GM18507 (cell line): Measurements from ENCODE around the gene ABI3BP.

ENCODE experiments used
- DNase-seq: peaks from one replicate; pipeline ENCODE4 v3.0.0; 2011; ENCODE audit warnings: low read depth; ENCODE audit not compliant: insufficient read length; ENCODE audit errors: extremely low spot score
- FAIRE-seq: peaks from 2 replicates; lab custom pipeline; 2011; peaks lifted over from hg19 to GRCh38; lab: Jason Lieb, UNC

The ABI3BP gene

GRCh38 chr3:100857863-100858262 is 135.4 kb downstream of the ABI3BP start:
- DNase-seq (no peak), FAIRE-seq (no peak)

GRCh38 chr3:100856821-100857220 is 136.4 kb downstream of the ABI3BP start:
- FAIRE-seq, result no peak

DNA sequence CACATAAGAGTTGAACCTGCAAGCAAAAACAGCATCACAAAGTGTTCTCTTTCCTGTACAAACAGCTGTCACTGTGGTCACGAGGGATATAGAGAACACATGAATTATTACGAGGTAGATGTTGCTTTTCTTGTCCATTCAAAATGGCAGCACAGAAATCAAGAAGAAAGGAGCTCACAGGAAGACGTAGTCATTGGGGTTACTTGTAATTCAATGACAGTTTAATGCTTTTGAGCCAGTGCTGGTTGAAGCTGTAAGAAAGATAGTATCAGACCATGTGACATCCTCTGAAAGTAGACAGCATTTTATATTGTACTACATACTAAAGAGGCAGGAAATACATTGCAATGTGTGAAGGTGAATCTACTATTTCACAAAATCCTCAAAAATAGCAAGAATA is 140.4 kb downstream of the ABI3BP start:
- DNase-seq (no peak), FAIRE-seq (no peak)

More at GRCh38 chr3:100856821-100857220, 136.4 kb downstream of the ABI3BP start:
- DNase-seq, result no peak

- no peak for DNase-seq
- no peak for FAIRE-seq
Observed at GRCh38 chr3:100850701-100851100, 142.5 kb downstream of the ABI3BP start.

DNA sequence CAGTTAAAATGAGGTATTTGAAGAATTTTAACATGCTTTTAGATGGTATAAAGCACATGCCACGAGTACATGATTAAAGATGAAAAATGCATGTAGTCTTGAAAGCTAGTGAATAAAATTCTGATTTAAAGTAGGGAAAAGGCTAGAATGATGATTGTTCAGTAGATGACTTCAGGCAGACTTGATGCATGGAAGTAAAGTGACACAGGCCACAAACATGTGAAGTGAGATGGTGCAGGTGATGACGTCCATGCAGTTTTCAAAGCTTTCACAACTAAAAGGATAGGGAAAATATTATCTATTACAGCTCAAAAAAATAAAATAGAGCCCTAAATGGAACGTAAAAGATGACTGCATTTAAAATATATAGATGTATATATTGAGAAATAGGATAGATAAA is 143.1 kb downstream of the ABI3BP start:
- DNase-seq (no peak), FAIRE-seq (no peak)

- DNase-seq (no peak), FAIRE-seq (no peak)
Observed at GRCh38 chr3:100844063-100844936, 148.9 kb downstream of the ABI3BP start.

DNA sequence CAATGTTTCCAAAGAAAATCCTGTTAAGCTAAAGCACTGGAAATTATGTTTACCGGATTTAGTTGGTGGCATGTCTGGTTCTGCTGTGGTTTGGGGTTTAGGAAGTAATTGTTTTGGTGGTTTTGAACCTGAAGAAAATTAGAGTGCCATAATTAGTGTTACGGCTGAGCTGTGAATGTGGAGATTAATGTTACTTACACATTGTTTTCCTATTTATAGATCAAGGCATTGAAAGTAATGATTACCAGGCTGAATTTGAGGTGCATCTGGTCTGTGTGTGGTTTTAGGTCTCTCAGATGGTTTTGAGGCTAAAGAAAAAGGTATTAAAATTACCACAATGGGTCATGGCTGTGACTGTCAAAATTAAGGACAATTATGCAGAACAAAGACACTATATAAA is 155.1 kb downstream of the ABI3BP start:
- DNase-seq (no peak), FAIRE-seq (no peak)

DNA sequence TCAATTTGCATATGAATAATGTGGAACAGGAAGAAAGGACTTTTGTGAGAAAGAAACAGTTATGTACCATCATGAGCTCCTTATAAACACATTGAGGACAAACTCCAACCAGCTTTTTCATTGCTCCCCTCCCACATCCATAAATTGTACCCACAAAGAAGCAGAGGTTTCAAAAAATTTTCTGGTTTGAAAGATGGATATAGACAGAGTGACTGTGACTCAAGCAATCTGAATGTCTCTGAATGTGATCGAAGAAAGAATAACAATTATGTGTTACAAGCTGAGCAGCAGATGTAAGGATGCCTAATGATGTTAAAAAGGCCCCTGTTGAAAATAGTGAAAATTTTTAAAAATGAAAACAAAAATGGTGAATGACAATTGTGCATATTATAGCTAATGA is 156.6 kb downstream of the ABI3BP start:
- no peak for FAIRE-seq

DNA sequence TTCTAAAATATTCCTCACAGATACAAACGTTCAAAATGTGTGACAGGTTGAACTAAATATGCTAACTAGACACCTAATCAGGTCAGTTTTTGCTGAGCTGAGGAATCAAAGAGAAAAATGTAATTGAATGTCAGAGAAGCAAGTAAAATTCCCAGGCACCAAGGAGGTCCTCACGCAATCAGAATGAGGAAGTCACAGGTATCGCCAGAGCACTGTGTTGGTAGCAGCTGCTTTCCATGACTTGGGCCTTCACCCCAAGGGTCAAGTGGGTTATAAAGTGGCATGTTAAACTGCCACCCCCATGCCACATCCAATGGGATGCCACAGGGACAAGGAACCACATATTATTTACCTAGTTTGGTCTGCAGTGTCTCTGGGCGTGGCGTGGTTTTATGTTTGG is 158.9 kb downstream of the ABI3BP start:
- FAIRE-seq (no peak), DNase-seq (no peak)

More for the DNA sequence above, 156.6 kb downstream of the ABI3BP start:
- no peak for DNase-seq

DNA sequence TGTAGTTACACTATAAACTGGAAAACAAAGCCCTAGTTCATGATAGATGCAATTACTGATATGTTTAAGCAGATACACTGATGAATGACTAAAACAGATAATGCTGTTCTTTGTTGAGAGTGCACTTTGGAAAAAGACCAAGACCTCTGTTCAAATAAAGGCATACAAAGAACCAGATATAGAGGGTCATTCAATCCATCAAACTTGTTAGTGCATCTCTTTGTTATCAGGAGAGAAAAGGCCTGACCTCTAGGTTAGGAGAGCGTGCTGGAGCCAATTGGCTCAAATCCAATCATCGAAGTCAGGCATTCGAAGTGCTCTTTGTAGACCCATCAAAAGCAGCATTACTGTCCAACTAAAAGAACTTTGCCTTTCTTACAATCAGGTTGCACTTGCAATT is 159.7 kb downstream of the ABI3BP start:
- FAIRE-seq, result no peak
- no peak for DNase-seq

DNA sequence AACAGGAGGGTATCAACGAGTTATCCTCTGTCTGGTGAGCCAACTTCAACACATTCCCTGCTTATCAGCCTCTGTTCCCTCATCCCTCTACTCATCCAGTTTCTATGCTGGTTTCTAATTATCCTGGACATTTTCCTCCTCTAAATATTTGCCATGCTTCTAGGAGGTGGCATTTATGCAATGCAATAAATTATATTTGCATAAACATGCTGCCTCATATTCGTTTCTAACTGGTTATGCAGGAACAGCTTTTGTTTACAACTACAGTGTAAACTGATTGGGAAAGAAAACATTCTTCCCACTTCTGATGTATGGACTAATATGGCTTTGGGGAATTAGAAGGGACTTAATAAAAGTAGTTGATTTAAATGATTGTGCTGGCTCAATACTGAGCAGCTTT is 161.6 kb downstream of the ABI3BP start:
- DNase-seq (no peak), FAIRE-seq (no peak)

DNA sequence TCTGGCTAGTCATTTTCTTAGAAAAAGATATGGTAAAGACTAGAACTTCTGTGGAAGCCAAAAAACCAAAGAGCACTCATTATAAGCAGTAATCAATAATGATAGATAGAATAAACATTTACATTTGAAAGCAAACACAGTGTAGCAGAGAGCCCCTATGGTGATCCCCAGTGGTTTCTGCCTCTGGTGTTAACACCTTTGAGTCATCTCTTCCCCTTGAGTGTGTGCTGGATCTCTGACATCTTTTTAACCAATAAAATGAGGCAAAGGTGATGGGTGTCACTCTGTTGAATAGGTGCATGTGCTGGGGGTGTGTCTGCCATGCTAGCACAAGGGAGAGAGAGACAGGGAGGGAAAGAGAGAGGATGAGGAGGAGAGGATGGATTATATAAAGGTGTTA is 162.3 kb downstream of the ABI3BP start:
- DNase-seq (no peak), FAIRE-seq (no peak)

GRCh38 chr3:100825574-100825973 is 167.6 kb downstream of the ABI3BP start:
- no peak for FAIRE-seq
- no peak for DNase-seq

DNA sequence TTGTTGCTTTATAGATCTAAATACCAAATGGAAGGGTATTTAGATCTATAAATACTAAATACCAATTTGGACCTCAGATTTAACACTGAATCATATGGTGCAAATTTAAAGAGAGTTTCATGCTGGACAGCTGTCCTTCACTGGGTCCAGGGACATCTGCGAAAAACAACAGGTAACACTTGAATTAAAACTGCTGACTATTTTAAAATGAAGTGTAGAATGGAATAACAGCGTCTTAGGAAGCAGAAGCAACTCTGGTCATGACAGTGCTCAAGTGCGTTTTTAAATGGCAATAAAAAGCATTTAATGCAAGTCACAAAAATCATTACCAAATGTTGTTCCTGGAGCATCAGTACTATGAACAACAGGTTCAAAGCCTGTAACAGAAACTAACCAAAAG is 177.6 kb downstream of the ABI3BP start:
- FAIRE-seq (no peak), DNase-seq (no peak)

- DNase-seq (no peak), FAIRE-seq (no peak)
Observed at GRCh38 chr3:100813828-100814227, 179.4 kb downstream of the ABI3BP start.

DNA sequence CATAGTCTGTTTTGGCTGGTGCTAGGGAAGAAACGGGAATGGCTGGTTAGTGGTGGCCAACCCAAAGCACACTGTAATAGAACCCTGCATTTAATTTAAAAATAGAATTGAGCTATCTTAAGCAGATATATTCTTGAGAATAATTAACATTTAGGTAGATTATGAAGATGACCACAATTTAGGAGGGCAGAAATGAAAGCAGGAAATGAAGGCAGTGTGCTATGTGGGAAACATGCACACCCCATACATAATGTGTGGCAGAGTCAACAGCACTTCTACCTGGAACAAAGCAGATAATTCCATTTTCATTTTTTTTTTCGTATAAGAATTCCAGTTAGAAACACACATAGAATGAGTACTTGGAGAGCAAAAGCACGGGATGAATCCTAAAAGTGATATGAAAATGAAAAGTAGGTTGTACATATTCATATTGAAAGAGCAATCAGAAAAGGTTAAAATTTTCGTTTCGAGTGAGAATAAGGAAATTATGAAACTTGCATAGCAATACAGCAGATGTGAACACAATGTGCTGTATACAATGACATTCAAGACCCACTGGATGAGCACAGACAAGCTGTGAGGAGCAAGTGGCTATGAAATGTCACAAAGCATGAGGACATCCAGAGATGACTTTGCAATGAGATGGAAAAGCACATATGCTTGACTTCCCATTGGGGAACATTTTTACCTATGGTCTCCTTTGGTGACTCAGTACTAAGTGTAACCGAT is 181.3 kb downstream of the ABI3BP start:
- DNase-seq (no peak), FAIRE-seq (peak; percentile 48)

- FAIRE-seq, result no peak
- no peak for DNase-seq
Observed at GRCh38 chr3:100810671-100811070, 182.6 kb downstream of the ABI3BP start.

- DNase-seq (no peak), FAIRE-seq (no peak)
Observed at GRCh38 chr3:100804631-100805030, 188.6 kb downstream of the ABI3BP start.

DNA sequence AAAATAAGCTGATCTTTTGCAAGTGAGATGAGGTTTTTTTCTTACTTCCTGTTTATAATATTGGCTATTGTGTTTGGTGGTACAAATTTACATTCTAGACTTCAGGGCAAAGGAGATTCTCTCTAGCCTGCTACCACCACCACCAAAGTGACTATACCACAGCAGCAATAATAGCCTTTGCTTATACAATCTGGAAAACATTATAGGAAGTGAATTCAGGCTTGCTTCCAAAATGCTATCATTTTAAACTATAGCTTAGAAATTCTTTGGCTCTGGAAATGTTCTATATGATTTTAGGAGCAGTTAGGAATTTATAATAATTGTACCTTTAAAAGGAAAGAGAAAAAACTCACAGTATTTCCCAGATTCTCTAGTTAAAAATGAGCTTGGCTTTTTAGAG is 189.5 kb downstream of the ABI3BP start:
- FAIRE-seq (no peak), DNase-seq (no peak)

DNA sequence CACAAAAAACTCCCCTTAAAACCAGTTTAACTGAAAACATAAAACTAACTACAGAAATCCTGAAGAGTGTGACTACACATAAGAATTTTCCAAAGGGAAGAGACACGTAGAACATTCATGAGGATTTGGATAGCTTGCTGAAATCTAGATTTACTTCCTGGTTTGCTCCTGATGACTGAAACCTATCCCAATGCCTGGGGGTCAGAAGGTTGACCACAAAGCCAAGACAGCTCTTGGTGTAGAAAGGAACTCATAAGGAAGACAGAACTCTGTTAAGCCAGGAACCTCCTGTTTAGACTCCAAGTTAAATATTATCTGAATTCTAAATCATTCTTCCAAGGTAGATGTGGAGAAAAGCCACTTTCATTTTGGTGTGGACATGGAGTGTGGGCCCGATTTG is 191.1 kb downstream of the ABI3BP start:
- DNase-seq, result no peak
- no peak for FAIRE-seq

DNA sequence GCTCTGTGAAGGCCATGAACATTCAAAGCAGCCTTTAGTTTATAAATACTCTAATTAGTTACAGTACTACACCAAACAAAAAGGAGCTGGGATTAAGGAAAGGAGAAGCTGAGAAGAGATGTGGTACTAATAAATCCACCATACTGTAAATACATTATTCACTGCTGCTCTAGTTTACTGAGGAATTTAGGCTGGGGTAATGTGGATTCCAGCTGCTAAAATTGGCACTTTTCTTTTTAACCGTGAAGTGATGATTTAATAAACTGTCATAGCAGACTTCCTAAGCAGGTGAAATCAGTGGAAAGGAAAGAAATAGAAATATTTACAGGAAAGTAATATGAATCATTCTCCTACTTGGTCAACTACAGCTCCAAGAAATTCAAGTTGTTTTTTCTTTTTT is 195.2 kb downstream of the ABI3BP start:
- FAIRE-seq (no peak), DNase-seq (no peak)
